Adrenal gland (tissue), 12 donors: Measurements from ENCODE around the gene CEP78. TPM values are rescaled to one million over a fixed set of nuclear protein-coding genes. Genes with fewer than 3 reads are reported as not detected.
A peak's percentile ranks its signal among the peaks of the same experiment; 100 is the strongest.

ENCODE experiments used
- DNase-seq, 7 donors: peaks; one replicate each; pipeline ENCODE4 v3.0.0-alpha.2; 2019 to 2020
- H3K27ac ChIP-seq, 5 donors: fragments of 200-600 bp; sonication (generic) in 4 of 5; 1 replicate in 3 of 5; 2 replicates in 2 of 5; pipeline versions ENCODE4 v1.5.1 to v1.8.0; 2016 to 2020; ENCODE audit warnings: mild to moderate bottlenecking in 1 of 5
- H3K27me3 ChIP-seq: fragments of 200-600 bp; 2 replicates; pipeline ENCODE4 v1.8.0; 2021
- H3K36me3 ChIP-seq, 2 donors: fragments of 200-600 bp; replicated peaks in 1 of 2; 1 replicate in 1 of 2; 2 replicates in 1 of 2; pipeline versions ENCODE4 v1.5.1 to v1.8.0; 2018 to 2022
- H3K4me1 ChIP-seq, 2 donors: fragments of 200-600 bp; replicated peaks in 1 of 2; 1 replicate in 1 of 2; 2 replicates in 1 of 2; pipeline versions ENCODE4 v1.5.1 to v1.8.0; 2018 to 2021
- H3K4me3 ChIP-seq, 4 donors: fragments of 200-600 bp; sonication (generic) in 3 of 4; one replicate each; pipeline ENCODE4 v1.5.1; 2016 to 2018
- H3K9me3 ChIP-seq, 3 donors: fragments of 200-600 bp; sonication (generic) in 1 of 3; replicated peaks in 1 of 3; 1 replicate in 2 of 3; 2 replicates in 1 of 3; pipeline versions ENCODE4 v1.5.1 to v1.8.0; 2016 to 2021
- POLR2A ChIP-seq, 2 donors: fragments of 450-650 bp; IDR thresholded peaks; one replicate each; pipeline ENCODE4 v1.6.1; 2017; ENCODE audit warnings: antibody characterized with exemption in 2 of 2, mild to moderate bottlenecking in 2 of 2, moderate library complexity in 1 of 2
- WGBS, 4 donors: extraction: QIAGEN DNeasy Blood & Tissue Kit in 2 of 4; methylation state at CpG; one replicate each; pipeline versions ENCODE4 v1.1.5 to v1.1.7; 2013 to 2017; 5-methylcytosine and 5-hydroxymethylcytosine counted together
- intact Hi-C, 2 donors: fragments of 100-400 bp; cut with DNase I; formaldehyde crosslinking; loops; one replicate each; pipeline versions ENCODE4 v1.14.1 to v1.15.0; 2022 to 2023
- polyA plus RNA-seq, 3 donors: library from polyadenylated mRNA; stranded (reverse); fragments of 200-250 nt in 2 of 3; fragments of 350-450 nt in 1 of 3; fragmentation: Illumina TruSeq in 1 of 3; extraction: RNeasy Lipid Tissue Mini Kit (QIAGEN cat#74804) in 1 of 3; gene quantifications; one replicate each; pipeline ENCODE4 v1.2.3, GENCODE V29; 2013 to 2014
- total RNA-seq, 9 donors: library from RNA; depleted of rRNA in 4 of 9; stranded (reverse); fragments of >200 nt in 4 of 9; fragments of 120-200 nt in 1 of 9; fragmentation: NEBNext Ultra II Directional in 1 of 9; extraction: Animal tissue kit (Norgen Biotek cat#: 25700) in 1 of 9; gene quantifications; one replicate each; pipeline versions ENCODE4 v1.1.0 to v1.2.4, GENCODE V29; 2013 to 2023
- TF ChIP-seq, protein P1 (sequence below), 6 experiments: fragments of 450-650 bp in 4 of 6; fragments of 200-600 bp in 2 of 6; sonication (generic) in 1 of 6; IDR thresholded peaks; 1 replicate in 5 of 6; 2 replicates in 1 of 6; pipeline versions ENCODE4 v1.5.1 to v1.8.0; 2016 to 2021; ENCODE audit warnings: antibody characterized with exemption in 6 of 6, mild to moderate bottlenecking in 2 of 6, moderate library complexity in 1 of 6
- donor health status: healthy with polysubstance abuse.
- donor health status: Bipolar disorder and iron deficiency.
- donor health status: DM: yes; HTN: yes; CAD: no.
- donor health status: DM: no; HTN: no; CAD: no.
- donor health status: DM: no; HTN: no; CAD: no.
- donor health status: DM: yes; HTN: yes; CAD: no.

Gene CEP78
- total and polyA plus RNA-seq, 12 donors: 5.5 to 18.5 (median 10.0) TPM

DNA sequence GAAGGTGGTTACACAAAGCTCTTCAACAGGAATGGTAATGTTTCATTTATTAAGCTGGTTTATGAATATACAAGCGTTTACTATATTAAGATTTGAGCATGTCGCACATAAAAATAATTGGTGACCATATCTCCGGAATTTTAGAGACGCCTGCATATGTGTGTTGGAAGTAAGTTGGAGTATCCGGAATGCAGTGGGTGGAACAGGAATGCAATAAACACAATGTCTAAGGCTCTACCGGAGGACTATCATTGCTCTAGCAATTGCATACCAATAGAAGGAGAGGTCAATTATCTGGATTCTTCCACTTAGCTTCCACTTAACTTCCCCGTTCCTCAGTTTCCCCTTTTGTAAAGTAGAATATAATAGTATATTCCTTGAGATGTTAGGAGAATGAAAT is 1.1 kb upstream of the CEP78 start:
- DNase-seq: no peak
- peak overlapping the region in 2 of 4 donors; percentile 64 to 96 for H3K4me3 ChIP-seq
- TF ChIP-seq POLR2A (IDR thresholded peaks at IDR 0.05): no peak
- TF ChIP-seq, protein P1, sequence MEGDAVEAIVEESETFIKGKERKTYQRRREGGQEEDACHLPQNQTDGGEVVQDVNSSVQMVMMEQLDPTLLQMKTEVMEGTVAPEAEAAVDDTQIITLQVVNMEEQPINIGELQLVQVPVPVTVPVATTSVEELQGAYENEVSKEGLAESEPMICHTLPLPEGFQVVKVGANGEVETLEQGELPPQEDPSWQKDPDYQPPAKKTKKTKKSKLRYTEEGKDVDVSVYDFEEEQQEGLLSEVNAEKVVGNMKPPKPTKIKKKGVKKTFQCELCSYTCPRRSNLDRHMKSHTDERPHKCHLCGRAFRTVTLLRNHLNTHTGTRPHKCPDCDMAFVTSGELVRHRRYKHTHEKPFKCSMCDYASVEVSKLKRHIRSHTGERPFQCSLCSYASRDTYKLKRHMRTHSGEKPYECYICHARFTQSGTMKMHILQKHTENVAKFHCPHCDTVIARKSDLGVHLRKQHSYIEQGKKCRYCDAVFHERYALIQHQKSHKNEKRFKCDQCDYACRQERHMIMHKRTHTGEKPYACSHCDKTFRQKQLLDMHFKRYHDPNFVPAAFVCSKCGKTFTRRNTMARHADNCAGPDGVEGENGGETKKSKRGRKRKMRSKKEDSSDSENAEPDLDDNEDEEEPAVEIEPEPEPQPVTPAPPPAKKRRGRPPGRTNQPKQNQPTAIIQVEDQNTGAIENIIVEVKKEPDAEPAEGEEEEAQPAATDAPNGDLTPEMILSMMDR (IDR thresholded peaks at IDR 0.05): no peak
- no peak overlapping the region for H3K27ac ChIP-seq
- H3K36me3 ChIP-seq: no peaks in the 10 kb centered on the region
- intact Hi-C loops: no loop called here
- WGBS, 4 donors: 60 to 73% (median 67%) methylated on average over 7 of the region's 7 CpGs
- H3K9me3 ChIP-seq: no peaks in the 10 kb centered on the region
- peaks cover 7 to 12% of the 10 kb centered on the region in 2 donors for H3K4me1 ChIP-seq
- no peaks in the 10 kb centered on the region for H3K27me3 ChIP-seq

DNA sequence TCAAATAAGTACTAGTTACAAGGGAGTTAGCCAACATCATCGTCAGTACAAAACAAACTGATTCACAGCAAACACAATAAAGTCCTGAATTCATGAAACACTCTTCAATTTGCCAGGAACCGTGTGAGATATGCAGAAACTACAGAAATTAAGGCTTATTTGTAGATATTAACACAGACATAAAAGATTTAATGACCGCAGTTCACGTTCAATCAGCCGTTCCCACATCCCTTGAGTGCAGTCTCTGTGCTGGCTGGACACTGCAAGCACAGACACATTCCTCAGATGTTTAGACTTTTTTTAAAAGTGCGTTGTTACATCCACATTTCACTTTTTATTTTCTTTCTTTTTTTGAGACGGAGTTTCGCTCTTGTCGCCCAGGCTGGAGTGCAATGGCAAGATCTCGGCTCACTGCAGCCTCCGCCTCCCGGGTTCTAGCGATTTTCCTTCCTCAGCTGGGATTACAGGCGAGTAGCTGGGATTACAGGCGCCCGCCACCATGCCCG is 566 bp upstream of the CEP78 start:
- DNase-seq: peak in 1 of 7 donors; percentile 7
- peaks cover 7 to 12% of the 10 kb centered on the region in 2 donors for H3K4me1 ChIP-seq
- intact Hi-C loops: no loop called here
- peak overlapping the region; percentile 64 to 97 (median 84) for H3K4me3 ChIP-seq
- H3K9me3 ChIP-seq: no peaks in the 10 kb centered on the region
- WGBS, 4 donors: 2 to 4% (median 3%) methylated on average over 16 to 17 of the region's 17 CpGs
- no peaks in the 10 kb centered on the region for H3K27me3 ChIP-seq
- no peaks in the 10 kb centered on the region for H3K36me3 ChIP-seq
- H3K27ac ChIP-seq: peak overlapping the region in 4 of 5 donors; percentile 57 to 94 (median 75)
- no peak for TF ChIP-seq POLR2A (IDR thresholded peaks at IDR 0.05)
- TF ChIP-seq, protein P1 (IDR thresholded peaks at IDR 0.05): no peak

DNA sequence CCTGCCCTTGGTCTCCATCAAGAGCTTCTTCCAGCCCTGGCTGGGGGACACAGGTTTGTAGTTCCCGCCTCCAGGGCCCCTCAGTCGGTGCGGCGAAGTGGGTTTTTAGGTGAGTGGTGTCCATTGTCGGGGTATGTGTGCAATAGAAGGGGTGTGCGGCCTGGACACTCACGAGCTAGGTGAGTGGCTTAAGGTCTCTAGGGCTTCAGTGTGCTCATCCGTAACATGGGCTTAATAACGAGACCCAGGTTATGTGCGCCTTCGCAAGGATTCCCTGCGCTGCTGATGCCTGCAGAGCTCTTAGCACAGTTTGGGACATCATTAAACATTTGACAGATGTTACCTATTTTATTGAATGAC is 656 bp downstream of the CEP78 start:
- intact Hi-C loops: no loop called here
- Histone ChIP-seq H3K27ac (peak overlapping the region in 3 of 5 donors; percentile 70 to 94 (median 80)), H3K36me3 (no peaks in the 10 kb centered on the region), H3K4me3 (peak overlapping the region; percentile 64 to 97 (median 84)), H3K27me3 (no peaks in the 10 kb centered on the region), H3K4me1 (peaks cover 7 to 12% of the 10 kb centered on the region in 2 donors), H3K9me3 (no peaks in the 10 kb centered on the region)
- no peak for TF ChIP-seq POLR2A (IDR thresholded peaks at IDR 0.05)
- TF ChIP-seq, protein P1 (IDR thresholded peaks at IDR 0.05): no peak
- whole genome bisulfite sequencing, 4 donors: 8 to 15% (median 8%) methylated on average over 7 to 12 of the region's 12 CpGs
- no peak for DNase-seq

DNA sequence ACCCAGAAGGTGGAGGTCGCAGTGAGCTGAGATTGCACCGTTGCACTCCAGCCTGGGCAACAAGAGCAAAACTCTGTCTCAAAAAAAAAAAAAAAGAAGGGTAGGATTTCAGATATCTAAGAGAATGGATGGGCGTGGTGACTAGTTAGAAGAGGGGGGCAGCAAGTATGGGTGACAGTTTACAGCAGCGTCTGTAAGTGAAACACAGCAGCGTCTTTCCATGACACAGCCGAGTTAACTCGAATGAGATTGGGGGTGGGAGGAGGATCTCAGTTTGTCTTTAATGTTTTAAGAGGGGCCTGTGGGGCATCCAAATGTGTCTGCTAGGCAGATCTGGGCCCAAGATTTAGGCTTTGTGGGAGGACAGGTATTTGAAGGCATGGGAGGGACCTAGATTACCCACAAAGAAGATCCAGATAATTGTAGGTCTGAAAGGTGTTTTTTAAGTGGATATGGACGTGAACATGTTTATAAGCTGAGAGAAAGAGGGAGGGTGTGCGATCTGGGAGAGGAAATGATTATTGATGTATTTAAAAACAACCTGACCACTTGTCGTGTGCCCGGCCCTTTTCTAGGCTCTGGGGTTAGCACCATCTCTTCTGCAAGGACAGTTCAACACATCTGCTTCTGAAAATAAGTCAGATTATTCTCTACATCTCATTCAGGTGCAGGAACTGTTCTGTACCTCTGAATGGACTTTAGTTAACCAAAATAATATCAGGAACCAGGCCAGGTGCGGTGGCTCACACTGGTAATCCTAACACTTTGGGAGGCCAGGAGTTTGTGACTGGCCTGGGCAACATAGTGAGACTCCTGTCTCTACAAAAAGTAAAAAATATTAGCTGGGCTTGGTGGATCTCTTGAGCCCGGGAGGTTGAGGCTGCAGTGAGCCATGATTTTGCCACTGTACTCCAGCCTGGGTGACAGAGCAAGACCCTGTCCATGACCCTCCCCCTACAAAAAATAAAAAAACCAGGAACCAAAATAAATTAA is 2.5 kb downstream of the CEP78 start:
- Histone ChIP-seq H3K4me1 (peaks cover 7 to 12% of the 10 kb centered on the region in 2 donors), H3K9me3 (no peaks in the 10 kb centered on the region), H3K4me3 (no peak overlapping the region), H3K27me3 (no peaks in the 10 kb centered on the region), H3K27ac (no peak overlapping the region), H3K36me3 (no peaks in the 10 kb centered on the region)
- WGBS, 4 donors: 92 to 94% (median 93%) methylated on average over 13 of the region's 13 CpGs
- intact Hi-C loops: no loop called here
- DNase-seq: no peak
- no peak for TF ChIP-seq POLR2A (IDR thresholded peaks at IDR 0.05)
- TF ChIP-seq, protein P1 (IDR thresholded peaks at IDR 0.05): no peak
